Activated CD4-positive, alpha-beta memory T cell treated with anti-CD3 and anti-CD28 coated beads for 36 hours (primary cell): Measurements from ENCODE around the gene GPR17. TPM values are rescaled to one million over a fixed set of nuclear protein-coding genes. Genes with fewer than 3 reads are reported as not detected.

ENCODE experiments used
- CTCF ChIA-PET: fragments of 350-600 bp; sonication (Branson Sonifier 250); formaldehyde crosslinking; loops from one replicate; lab custom pipeline; 2021; ENCODE audit warnings: antibody characterized with exemption, inconsistent platforms; lab: Charles Lee
- POLR2A ChIA-PET: fragments of 350-600 bp; sonication (Branson Sonifier 250); formaldehyde crosslinking; loops from one replicate; lab custom pipeline; 2021; ENCODE audit warnings: antibody characterized with exemption; lab: Charles Lee
- DNase-seq: peaks from one replicate; pipeline ENCODE4 v3.0.0-alpha.2; 2020
- H3K27ac Mint-ChIP-seq: one replicate; pipeline ENCODE4 v1.8.0; 2021; ENCODE audit warnings: mixed read lengths
- H3K27me3 Mint-ChIP-seq: one replicate; pipeline ENCODE4 v1.8.0; 2021; ENCODE audit warnings: mixed read lengths
- H3K36me3 Mint-ChIP-seq: one replicate; pipeline ENCODE4 v1.8.0; 2021; ENCODE audit warnings: mixed read lengths
- H3K4me1 Mint-ChIP-seq: one replicate; pipeline ENCODE4 v1.8.0; 2021; ENCODE audit warnings: low read depth, mixed read lengths
- H3K4me3 Mint-ChIP-seq: one replicate; pipeline ENCODE4 v1.8.0; 2021; ENCODE audit warnings: mild to moderate bottlenecking, mixed read lengths
- H3K9me3 Mint-ChIP-seq: one replicate; pipeline ENCODE4 v1.8.0; 2021; ENCODE audit warnings: mixed read lengths
- intact Hi-C: fragments of 100-400 bp; cut with micrococcal nuclease; formaldehyde crosslinking; loops from one replicate; pipeline ENCODE4 v1.15.1; 2023
- total RNA-seq, 2 experiments: library from RNA; stranded (reverse); gene quantifications; one replicate each; pipeline ENCODE4 v1.2.3, GENCODE V29; 2021

GPR17 gene
- total RNA-seq, 2 experiments from 2014 or later: not detected

DNA sequence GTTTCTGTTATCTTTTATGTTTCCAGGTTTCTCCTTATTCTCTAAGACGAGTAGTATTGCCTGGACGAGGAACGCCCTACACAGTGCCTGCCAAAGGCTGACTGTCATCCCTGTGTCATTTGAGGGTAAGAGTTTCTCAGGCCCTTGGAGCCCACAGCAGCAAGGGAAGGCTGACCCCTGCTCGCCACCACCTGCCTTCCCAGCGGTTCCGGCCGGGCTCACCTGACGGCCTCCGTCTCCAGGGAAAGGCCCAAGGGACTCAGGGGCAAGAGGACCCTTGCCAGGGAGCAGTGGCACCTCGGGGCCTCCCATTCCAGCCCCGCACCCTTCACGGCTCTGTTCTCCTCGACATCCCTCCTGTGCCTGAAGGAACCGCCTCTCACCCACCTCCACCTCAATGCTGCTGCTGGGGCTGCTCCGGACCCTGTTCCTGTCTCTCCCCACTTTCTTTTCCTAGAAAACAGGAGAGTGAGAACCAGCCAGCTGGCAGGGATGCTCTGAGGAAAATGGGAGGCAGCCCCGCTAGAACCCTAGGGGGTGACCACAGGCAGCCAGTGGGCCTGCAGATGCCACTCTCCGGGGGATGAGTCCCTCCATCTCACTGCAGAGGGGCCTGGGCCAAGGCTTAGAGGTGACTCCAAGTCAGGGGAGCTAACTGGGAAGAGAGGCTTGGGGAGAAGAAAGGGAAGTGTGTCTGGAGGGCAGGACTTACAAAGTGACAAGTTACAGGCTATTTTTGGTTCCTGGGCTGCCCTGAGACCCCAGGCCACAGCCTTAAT is 27.5 kb downstream of the GPR17 start:
- Mint-ChIP-seq H3K4me3 (no peak overlapping the region), H3K27me3 (peaks cover 46% of the 10 kb centered on the region), H3K9me3 (no peaks in the 10 kb centered on the region), H3K4me1 (peaks cover 4% of the 10 kb centered on the region), H3K27ac (no peak overlapping the region), H3K36me3 (no peaks in the 10 kb centered on the region)
- ChIA-PET POLR2A (no interaction called here), CTCF (interaction anchor here (1.4 kb wide), 1 partner anchor 22 kb away, joined by 4 read pairs; no protein-coding TSS in a partner anchor)
- no peak for DNase-seq
- intact Hi-C loops: no loop called here

GRCh38 chr2:127674241-127675209 is 28.6 kb downstream of the GPR17 start:
- peak; percentile 21 for DNase-seq
- Mint-ChIP-seq H3K36me3 (no peaks in the 10 kb centered on the region), H3K4me3 (peak overlapping the region; percentile 58), H3K4me1 (peaks cover 4% of the 10 kb centered on the region), H3K27me3 (peaks cover 43% of the 10 kb centered on the region), H3K27ac (no peak overlapping the region), H3K9me3 (no peaks in the 10 kb centered on the region)
- CTCF ChIA-PET: interaction anchor here (1.4 to 2.6 kb wide), 2 partner anchors 23 to 24 kb away, joined by 4 to 10 read pairs; no protein-coding TSS in a partner anchor
- POLR2A ChIA-PET: no interaction called here
- intact Hi-C loops: no loop called here

GRCh38 chr2:127675331-127676261 is 29.6 kb downstream of the GPR17 start, which contains the start of gene LIMS2:
LIMS2 (minus strand) TSS chr2:127675530; CDS start chr2:127675024, 506 bp downstream.
- Mint-ChIP-seq H3K9me3 (no peaks in the 10 kb centered on the region), H3K4me3 (peak within 1 kb of the TSS; percentile 58), H3K4me1 (peaks cover 4% of the 10 kb centered on the region), H3K27me3 (peaks cover 36% of the 10 kb centered on the region), H3K36me3 (no peaks in the 10 kb centered on the region), H3K27ac (no peak within 1 kb of the TSS)
- DNase-seq: no peak
- intact Hi-C loops: no loop called here
- POLR2A ChIA-PET: interaction anchor here (0.7 kb wide), 1 partner anchor 21 kb away, joined by 3 read pairs; no protein-coding TSS in a partner anchor
- CTCF ChIA-PET: interaction anchor here (0.6 to 2.6 kb wide), 7 partner anchors 20 to 125 kb away, joined by 3 to 10 read pairs (median 4); partner anchors contain the start of gene GPR17

DNA sequence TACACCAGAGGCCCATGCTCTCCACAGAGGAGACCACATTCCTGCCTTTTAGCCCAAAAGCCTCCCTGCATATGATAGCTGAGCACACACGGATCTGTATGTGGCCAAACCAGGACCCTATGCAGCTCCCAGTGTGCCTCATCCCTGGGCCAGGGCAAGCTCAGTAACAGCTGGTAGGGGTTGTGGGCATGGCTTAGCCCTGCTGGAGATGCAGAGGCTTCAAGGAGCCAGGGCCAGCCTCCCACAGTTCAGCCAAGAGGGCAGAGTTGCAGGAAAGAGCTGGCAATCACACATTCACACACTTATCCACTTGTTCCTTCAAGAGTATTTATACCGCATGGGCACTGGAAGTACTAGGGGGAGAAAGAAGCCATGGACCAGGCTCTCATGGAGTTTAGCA is 31.0 kb downstream of the GPR17 start:
- CTCF ChIA-PET: interaction anchor here (0.6 to 2.6 kb wide), 5 partner anchors 19 to 502 kb away, joined by 3 to 10 read pairs (median 4); partner anchors contain the start of gene GPR17
- Mint-ChIP-seq H3K4me1 (peaks cover 4% of the 10 kb centered on the region), H3K4me3 (no peak overlapping the region)

GRCh38 chr2:127678531-127678930 is 32.6 kb downstream of the GPR17 start:
- no peak for DNase-seq
- Mint-ChIP-seq H3K4me3 (no peak overlapping the region), H3K27me3 (peaks cover 20% of the 10 kb centered on the region), H3K4me1 (peaks cover 4% of the 10 kb centered on the region), H3K27ac (no peak overlapping the region), H3K36me3 (no peaks in the 10 kb centered on the region), H3K9me3 (no peaks in the 10 kb centered on the region)
- intact Hi-C loops: no loop called here
- POLR2A ChIA-PET: no interaction called here
- CTCF ChIA-PET: no interaction called here

More for the DNA sequence above, 31.0 kb downstream of the GPR17 start:
- no peak for DNase-seq
- intact Hi-C loops: no loop called here
- POLR2A ChIA-PET: no interaction called here
- no peaks in the 10 kb centered on the region for H3K36me3 Mint-ChIP-seq
- no peak overlapping the region for H3K27ac Mint-ChIP-seq
- peaks cover 32% of the 10 kb centered on the region for H3K27me3 Mint-ChIP-seq
- no peaks in the 10 kb centered on the region for H3K9me3 Mint-ChIP-seq

GRCh38 chr2:127678991-127679390 is 33.0 kb downstream of the GPR17 start:
- intact Hi-C loops: no loop called here
- POLR2A ChIA-PET: no interaction called here
- CTCF ChIA-PET: no interaction called here

GRCh38 chr2:127679680-127680361 is 33.9 kb downstream of the GPR17 start:
- H3K36me3 Mint-ChIP-seq: no peaks in the 10 kb centered on the region
- H3K9me3 Mint-ChIP-seq: no peaks in the 10 kb centered on the region
- H3K27ac Mint-ChIP-seq: no peak overlapping the region

More at GRCh38 chr2:127678991-127679390, 33.0 kb downstream of the GPR17 start:
- no peaks in the 10 kb centered on the region for H3K9me3 Mint-ChIP-seq
- peaks cover 15% of the 10 kb centered on the region for H3K27me3 Mint-ChIP-seq
- H3K27ac Mint-ChIP-seq: no peak overlapping the region
- peaks cover 4% of the 10 kb centered on the region for H3K4me1 Mint-ChIP-seq
- no peak overlapping the region for H3K4me3 Mint-ChIP-seq
- DNase-seq: no peak
- H3K36me3 Mint-ChIP-seq: no peaks in the 10 kb centered on the region

GRCh38 chr2:127680706-127681287 is 34.8 kb downstream of the GPR17 start:
- Mint-ChIP-seq H3K4me3 (no peak overlapping the region), H3K27me3 (peaks cover 6% of the 10 kb centered on the region), H3K27ac (no peak overlapping the region), H3K9me3 (no peaks in the 10 kb centered on the region), H3K4me1 (no peaks in the 10 kb centered on the region), H3K36me3 (no peaks in the 10 kb centered on the region)
- DNase-seq: no peak
- intact Hi-C loops: no loop called here
- POLR2A ChIA-PET: no interaction called here
- CTCF ChIA-PET: no interaction called here

More at GRCh38 chr2:127679680-127680361, 33.9 kb downstream of the GPR17 start:
- Mint-ChIP-seq H3K4me1 (no peaks in the 10 kb centered on the region), H3K27me3 (peaks cover 9% of the 10 kb centered on the region), H3K4me3 (no peak overlapping the region)
- intact Hi-C loops: no loop called here
- ChIA-PET CTCF (no interaction called here), POLR2A (no interaction called here)
- DNase-seq: no peak

GRCh38 chr2:127681288-127681804 is 35.4 kb downstream of the GPR17 start:
- no peak overlapping the region for H3K27ac Mint-ChIP-seq
- peaks cover 3% of the 10 kb centered on the region for H3K27me3 Mint-ChIP-seq
- ChIA-PET CTCF (no interaction called here), POLR2A (no interaction called here)
- H3K9me3 Mint-ChIP-seq: no peaks in the 10 kb centered on the region
- no peak for DNase-seq
- H3K36me3 Mint-ChIP-seq: no peaks in the 10 kb centered on the region
- H3K4me3 Mint-ChIP-seq: no peak overlapping the region
- intact Hi-C loops: no loop called here
- H3K4me1 Mint-ChIP-seq: no peaks in the 10 kb centered on the region

GRCh38 chr2:127681976-127682857 is 36.3 kb downstream of the GPR17 start:
- no peaks in the 10 kb centered on the region for H3K27me3 Mint-ChIP-seq
- no peak overlapping the region for H3K4me3 Mint-ChIP-seq
- H3K27ac Mint-ChIP-seq: no peak overlapping the region
- H3K36me3 Mint-ChIP-seq: no peaks in the 10 kb centered on the region
- no peak for DNase-seq
- intact Hi-C loops: no loop called here
- no peaks in the 10 kb centered on the region for H3K4me1 Mint-ChIP-seq
- H3K9me3 Mint-ChIP-seq: no peaks in the 10 kb centered on the region
- CTCF ChIA-PET: interaction anchor here (0.9 kb wide), 1 partner anchor 32 kb away, joined by 5 read pairs; no protein-coding TSS in a partner anchor
- POLR2A ChIA-PET: no interaction called here
